ENCODE data around the gene NEGR1.

NEGR1 gene

DNA sequence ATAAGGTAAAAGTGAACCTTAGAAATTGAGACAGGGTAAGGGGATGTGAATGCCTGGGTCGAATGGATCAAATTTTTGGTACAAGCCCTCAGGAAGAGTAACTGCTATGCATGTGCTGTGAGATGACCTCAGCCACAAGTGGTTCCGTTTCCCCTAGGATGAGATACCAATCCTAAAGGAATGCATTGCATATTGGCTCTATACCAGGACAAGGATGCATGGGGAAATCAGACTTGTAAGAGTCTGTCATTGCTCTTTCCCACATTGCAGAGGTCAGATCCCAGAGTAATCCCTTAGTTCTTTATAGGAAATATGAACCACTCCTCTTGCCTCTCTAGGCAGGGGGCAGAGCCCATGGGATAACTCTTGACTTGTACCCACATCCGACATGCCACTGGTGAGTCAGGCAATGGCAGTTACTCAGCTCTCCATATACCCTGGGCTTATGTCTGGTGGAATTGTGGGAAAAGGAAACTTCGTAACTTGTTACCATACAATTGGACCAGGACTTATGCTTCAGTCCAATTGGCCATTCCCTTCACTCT is 773.2 kb downstream of the NEGR1 start:
- no peak for DNase-seq (ENCODE audit: low read depth in 4 of 4, low spot score in 1 of 4)

DNA sequence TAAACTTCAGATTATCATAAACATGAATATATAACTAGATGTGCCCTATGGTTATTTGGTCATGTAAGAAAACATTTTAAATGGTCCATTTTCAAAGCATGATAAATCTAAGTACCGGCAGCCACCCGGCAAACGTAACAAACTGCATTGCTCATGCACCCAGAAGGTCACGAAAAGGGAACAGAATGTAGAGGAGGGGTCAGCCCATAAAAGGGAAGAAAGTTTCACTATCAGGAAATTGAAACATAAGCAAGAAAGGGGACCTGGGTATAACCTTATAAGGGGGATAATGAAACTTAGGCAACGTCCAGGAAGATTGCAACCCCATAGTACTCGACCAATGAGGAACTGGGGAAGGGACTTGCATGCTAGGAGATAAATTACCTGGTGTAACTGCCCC is 780.3 kb downstream of the NEGR1 start:
- no peak for DNase-seq (ENCODE audit: low read depth in 4 of 4, low spot score in 1 of 4)

DNA sequence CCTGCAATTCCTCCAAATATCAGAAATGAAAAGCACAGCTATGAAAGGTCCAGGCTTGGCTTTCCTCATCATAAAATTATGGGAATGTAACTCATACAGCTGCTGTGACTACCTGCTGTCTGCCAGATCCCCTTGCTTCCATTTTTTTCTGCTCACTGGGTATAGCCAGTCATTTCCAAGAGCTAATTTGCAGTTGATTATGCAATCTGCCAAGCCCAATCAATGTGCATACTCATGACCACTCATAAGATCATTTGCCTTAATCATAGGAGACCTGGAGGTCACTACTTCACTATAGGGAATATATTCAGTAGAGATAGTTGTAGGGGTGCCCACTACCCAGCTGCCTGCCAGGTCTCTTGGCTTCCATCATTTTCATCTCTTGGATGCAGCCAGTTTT is 783.8 kb downstream of the NEGR1 start:
- DNase-seq (ENCODE audit: low read depth in 4 of 4, low spot score in 1 of 4), result no peak

DNA sequence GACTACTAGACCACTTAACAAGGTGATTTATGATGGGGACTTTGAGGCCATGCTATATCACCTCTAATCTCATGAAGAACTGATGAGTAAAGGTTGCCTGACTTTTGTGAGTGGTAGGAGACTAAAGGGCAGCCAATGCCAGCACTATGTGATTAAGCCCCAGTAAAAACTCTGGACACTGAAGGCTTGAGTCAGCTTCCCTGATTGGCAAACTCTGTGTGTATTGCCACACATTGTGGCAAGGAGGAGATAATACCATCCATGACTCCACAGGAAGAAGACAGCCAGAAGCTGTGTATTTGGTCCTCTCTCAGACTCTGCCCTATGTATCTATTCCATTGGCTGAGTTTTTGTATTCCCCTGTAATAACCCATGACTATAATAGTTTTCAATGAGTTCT is 788.2 kb downstream of the NEGR1 start:
- no peak for DNase-seq (ENCODE audit: low read depth in 4 of 4, low spot score in 1 of 4)

DNA sequence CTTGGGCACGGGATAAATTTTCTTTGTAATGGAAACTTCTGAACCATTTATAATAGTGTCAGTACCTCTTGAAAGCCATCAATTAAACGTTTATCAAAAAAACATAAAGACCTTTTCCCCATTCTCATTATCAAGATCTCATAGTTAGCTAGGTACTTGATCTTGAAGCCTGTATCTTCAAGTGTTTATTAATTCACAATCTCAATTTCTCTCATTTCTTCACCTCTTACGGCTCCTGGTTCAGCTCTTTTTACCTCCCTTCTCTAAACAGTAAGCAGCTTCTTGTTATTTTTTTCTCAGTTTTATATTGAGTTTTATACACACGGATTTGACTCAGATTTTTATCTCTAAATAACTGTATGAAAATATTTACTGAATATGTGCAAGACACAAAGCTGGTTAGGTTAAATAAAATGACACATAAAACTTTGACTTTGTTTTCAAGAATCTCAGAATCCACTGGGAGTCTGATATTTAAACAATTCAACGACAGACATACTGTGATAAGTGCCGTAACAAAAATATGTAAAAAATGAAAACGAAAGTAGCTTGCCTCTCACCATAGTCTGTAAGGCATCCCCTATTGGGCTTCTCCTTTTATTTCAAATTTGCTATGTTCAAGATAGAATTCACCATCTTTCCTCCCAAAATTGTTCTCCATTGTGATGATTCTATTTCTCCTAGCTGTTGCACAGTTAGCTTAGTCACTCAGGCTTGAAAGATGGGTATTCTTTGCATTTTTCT is 789.9 kb downstream of the NEGR1 start:
- DNase-seq (ENCODE audit: low read depth in 4 of 4, low spot score in 1 of 4), result no peak

- no peak for DNase-seq (ENCODE audit: low read depth in 4 of 4, low spot score in 1 of 4)
Measured at GRCh38 chr1:71490432-71490831, 791.9 kb downstream of the NEGR1 start.

DNA sequence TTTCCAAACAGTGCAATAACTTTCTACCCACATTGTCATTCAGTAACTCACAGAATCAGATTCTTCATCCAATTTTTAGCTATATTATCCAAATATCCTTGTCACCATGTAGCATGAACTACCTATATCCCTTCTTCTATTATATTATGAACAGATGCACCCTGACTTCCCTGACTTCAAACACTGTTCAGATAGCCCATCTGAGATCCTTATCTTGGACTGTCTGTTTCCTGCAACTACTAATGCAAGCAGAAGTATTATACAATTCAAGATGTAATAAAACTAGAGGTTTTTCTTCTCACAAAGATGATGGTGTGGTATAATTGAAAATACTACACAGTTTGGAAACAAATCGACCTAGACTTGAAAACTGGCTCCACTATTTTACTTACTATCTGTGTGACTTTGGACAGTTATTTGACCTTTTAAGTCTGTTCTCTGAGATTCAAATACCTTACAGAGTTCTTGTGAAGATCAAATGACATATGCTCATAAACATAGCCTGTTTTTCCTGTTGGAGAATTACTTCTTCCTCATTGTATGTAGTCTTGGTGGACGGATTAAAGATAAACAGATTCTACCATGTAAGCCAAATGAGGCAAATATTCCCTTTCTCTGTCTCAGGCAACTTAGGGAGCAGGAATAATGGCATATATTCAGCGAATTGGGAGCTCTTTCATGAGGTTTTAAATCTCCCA is 793.6 kb downstream of the NEGR1 start:
- DNase-seq (ENCODE audit: low read depth in 4 of 4, low spot score in 1 of 4), result no peak

GRCh38 chr1:71473331-71473730 is 809.0 kb downstream of the NEGR1 start:
- no peak for DNase-seq (ENCODE audit: low read depth in 4 of 4, low spot score in 1 of 4)

DNA sequence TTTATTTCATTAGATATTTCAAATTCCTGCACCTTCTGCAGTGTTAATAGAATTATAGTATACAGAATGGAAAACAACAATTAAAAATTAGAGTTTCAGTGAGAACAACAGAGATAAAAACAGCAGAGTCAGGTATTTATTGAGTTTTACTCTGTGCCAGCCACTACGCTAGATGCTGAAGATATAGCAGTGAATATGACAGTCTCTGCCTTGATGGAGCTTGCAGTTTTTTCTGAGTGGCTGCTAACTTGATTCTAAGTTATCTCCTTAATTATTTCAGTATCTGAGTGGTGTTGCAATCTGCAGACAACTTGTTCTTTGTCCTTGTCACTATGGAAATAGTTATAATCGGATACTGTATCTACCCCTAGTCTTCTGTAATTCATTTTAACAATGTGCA is 817.2 kb downstream of the NEGR1 start:
- no peak for DNase-seq (ENCODE audit: low read depth in 4 of 4, low spot score in 1 of 4)

DNA sequence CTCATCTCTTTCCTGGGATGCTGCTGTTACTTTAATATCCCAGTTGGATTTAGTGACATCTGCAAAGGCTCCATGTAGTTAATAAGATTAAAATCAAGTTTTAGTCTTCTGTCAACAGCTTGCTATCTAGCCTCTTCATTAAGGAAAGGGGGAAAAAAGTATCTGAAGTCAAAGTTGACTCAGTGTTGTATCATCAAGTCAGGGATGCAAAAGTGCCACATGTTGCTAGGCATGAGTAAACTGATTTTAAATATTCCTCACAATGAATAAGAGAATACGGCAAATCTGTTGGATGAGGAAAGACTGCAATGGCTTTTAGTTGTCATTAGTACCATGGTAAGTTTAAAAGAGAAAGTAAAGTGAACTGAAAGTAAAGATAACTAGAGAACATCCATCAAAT is 818.3 kb downstream of the NEGR1 start:
- DNase-seq (ENCODE audit: low read depth in 4 of 4, low spot score in 1 of 4), result no peak

- no peak for DNase-seq (ENCODE audit: low read depth in 4 of 4, low spot score in 1 of 4)
Measured at GRCh38 chr1:71463144-71463543, 819.2 kb downstream of the NEGR1 start.

DNA sequence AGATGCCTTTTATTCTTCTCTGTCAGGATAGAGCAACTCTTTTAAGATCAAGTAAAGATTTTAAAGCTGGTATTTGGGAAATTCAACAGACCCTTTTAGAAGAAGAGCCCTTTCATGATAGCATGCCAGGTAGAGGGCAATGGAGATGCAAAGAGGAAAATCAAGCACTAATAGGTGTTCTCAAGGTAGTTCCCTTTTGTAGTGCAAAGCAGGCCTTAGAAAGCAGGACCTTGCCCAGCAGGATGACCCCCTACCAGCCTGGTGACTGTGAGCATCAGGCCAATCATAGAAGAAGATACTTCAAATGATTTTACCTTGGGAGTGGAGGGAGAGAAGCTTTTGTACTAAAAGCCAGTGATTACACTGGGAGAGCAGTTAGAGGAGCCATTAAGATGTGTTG is 820.1 kb downstream of the NEGR1 start:
- no peak for DNase-seq (ENCODE audit: low read depth in 4 of 4, low spot score in 1 of 4)

DNA sequence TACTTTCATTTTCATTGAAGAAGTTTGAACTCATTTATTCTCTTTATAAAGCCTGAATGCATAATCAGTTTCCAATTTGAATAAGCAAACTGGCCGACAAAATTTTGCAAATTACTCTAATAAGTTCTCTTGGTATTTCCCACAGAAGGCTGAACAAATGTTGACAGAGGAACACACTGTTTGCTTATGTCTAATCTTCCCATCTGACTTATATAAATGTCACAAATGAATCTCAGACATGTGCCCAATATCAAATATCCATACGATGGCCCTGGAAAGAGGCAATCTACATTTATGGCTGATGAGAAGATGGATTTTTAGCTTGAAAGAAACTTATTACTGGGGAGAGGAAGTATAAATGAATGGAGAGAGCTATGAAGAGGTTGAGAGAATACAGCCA is 820.9 kb downstream of the NEGR1 start:
- DNase-seq (ENCODE audit: low read depth in 4 of 4, low spot score in 1 of 4), result no peak

DNA sequence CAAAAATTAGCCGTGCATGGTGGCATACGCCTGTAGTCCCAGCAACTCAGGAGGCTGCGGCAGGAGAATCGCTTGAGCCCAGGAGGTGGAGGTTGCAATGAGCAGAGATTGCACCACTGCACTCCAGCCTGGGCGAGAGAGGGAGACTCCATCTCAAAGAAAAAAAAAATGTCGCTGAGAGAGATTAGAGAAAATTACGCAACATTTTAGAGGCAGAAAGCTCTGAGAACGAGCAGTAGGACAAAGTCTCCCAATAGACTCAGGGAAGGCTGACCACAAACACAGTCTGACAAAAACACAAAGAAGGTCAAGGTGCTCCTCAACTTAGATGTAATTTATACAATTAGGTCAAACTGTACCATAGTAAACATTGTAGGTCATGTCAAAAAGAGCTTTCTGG is 833.9 kb downstream of the NEGR1 start:
- DNase-seq (ENCODE audit: low read depth in 4 of 4, low spot score in 1 of 4), result no peak

- no peak for DNase-seq (ENCODE audit: low read depth in 4 of 4, low spot score in 1 of 4)
Measured at GRCh38 chr1:71438626-71439025, 843.7 kb downstream of the NEGR1 start.

DNA sequence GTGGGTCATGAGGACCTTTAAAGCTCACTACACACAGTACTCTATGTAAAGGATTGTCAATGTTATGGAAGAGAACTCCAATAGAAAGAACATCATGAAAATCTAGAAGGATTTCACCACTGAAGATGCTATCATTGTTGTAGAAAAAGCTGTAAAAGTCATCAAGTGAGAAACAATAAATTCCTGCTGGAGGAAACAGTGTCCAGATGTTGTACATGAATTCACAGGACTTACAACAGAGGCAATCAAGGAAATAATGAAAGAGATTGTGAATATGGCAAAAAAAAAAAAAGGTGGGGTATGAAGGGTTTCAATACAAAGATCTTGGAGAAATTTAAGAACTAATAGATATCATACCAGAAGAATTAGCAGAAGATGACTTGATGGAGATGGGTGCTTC is 846.4 kb downstream of the NEGR1 start:
- no peak for DNase-seq (ENCODE audit: low read depth in 4 of 4, low spot score in 1 of 4)

DNA sequence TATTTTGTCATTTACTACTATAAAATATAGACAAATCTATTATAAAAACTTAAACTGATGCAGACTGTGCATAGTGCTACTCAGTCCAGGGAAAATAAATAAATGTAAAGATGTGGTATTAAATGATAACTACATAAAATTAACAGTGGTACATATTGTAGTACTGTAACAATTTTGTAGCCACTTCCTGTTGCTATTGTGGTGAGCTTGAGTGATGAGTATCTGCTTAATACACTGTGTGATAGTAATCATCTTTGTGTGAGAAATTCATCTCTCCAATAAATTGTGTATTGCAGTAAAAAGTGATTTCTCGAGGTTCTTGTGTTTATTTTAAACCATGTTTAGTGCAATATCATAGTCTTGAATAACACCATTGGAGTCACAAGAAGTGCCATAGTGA is 848.1 kb downstream of the NEGR1 start:
- no peak for DNase-seq (ENCODE audit: low read depth in 4 of 4, low spot score in 1 of 4)

DNA sequence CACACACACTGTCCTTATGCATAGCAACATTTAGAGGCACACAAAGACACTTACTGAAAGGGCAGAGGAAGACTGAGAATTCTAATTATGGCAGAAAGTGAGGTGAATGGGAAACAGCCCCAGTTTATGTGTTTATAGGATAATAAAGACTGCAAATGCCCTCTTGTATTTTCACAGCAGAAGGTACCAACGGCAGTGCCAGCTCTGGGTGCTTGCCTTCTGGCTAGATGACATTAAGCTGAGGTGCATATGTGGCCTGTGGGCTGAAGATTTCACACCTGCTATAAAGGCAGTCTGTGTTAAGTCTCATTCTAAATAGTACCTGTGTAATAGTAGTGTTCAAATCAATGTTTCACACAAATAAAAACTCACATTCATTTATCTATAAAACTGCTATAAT is 854.3 kb downstream of the NEGR1 start:
- no peak for DNase-seq (ENCODE audit: low read depth in 4 of 4, low spot score in 1 of 4)

DNA sequence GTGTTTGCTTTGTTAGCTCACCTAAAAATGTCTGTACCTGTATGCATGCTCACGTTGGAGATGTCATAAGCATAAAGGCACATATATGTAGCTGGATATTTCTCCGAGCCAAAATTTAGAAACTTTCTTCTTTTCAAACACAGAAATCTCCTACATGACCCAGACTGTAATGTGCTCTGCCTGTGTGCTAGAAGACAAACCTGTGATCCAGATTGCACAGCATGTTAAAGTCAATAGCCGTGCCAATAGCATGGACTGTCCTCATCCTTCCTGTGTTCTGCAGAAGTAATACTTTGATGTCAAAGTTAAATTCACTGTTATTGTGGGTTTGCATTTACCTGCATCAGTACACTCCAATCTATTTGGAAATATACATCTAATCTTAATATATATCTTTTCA is 855.3 kb downstream of the NEGR1 start:
- DNase-seq (ENCODE audit: low read depth in 4 of 4, low spot score in 1 of 4), result no peak

DNA sequence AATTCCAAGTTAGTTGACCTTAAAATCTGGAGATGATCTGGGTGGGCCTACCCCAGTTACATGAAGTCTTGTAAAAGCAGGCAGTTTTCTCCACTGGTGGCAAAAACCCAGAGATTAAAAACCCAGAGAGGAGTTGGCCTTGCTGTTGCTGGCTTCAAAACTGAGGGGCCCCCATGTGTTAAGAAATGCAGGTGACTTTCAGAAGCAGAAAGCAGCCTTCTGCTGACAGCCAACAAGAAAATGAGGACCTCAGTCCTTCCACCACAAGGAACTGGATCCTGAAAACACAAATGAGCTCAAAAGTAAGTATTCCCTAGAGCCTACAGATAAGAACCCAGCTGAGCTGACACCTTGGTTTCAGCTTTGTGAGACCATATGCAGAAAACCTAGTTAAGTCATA is 857.8 kb downstream of the NEGR1 start:
- no peak for DNase-seq (ENCODE audit: low read depth in 4 of 4, low spot score in 1 of 4)

DNA sequence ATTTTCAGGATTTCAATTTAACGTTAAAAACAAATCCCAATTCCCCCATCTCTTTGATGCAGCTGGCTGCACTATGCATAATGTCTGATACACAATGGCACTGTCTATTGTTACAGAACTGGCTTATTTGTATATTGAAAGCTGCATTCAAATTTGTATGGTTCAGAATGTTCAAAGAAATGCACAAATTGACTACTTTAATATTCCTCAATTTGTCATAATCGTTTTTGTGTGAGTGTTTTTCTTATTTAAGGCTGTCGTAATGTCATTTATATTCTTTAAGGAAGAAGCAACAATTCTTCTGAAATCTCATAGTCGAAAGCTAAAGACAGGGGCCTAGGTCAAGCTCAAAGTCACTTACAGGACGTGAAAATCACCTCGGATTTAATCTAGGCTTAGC is 860.1 kb downstream of the NEGR1 start:
- DNase-seq (ENCODE audit: low read depth in 4 of 4, low spot score in 1 of 4), result no peak

DNA sequence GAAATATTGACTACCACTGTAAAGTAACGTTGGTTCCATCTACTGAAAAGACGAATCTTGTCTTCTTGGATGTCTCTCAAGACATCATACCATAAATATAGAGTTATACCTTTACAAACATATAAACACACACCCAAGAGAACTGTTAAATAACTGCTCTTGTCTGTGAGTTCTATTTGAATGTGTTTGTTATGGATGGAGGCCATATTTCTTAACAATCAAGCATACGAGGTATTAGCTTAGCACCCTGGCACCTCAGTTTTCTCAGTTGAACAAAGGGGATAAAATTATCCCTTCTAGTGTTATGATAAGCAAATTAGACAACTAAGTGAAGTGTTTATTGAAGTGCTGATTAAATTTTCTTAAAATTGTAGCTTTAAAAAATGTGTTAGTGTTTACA is 864.9 kb downstream of the NEGR1 start:
- DNase-seq (ENCODE audit: low read depth in 4 of 4, low spot score in 1 of 4), result no peak

GRCh38 chr1:71414179-71414578 is 868.2 kb downstream of the NEGR1 start:
- no peak for DNase-seq (ENCODE audit: low read depth in 4 of 4, low spot score in 1 of 4)
